Measurements from ENCODE around the gene CCDC18. TPM values are rescaled to one million over a fixed set of nuclear protein-coding genes. Genes with fewer than 3 reads are reported as not detected.
A peak's percentile ranks its signal among the peaks of the same experiment; 100 is the strongest.

Gene CCDC18
- total and polyA plus RNA-seq, 4 donors = 2.0 to 10.8 (median 4.9) TPM

- 91 to 92% methylated on average over 6 of the region's 6 CpGs for WGBS, 2 donors
- H3K27me3 ChIP-seq (ENCODE audit: control insufficient read depth in 3 of 3, insufficient read depth in 3 of 3, low read length in 2 of 3) = no peaks in the 10 kb centered on the region
- ATAC-seq (ENCODE audit: insufficient read depth, low FRiP score) (no peak), DNase-seq (no peak)
- no peak overlapping the region for H3K27ac ChIP-seq (ENCODE audit: low read depth in 1 of 2, low read length in 1 of 2)
- no peaks in the 10 kb centered on the region for H3K9me3 ChIP-seq (ENCODE audit: control insufficient read depth in 4 of 4, insufficient read depth in 3 of 4, low read length in 3 of 4)
- H3K9ac ChIP-seq (ENCODE audit: insufficient read depth in 1 of 2, low read length in 2 of 2) = no peak overlapping the region
- no peak overlapping the region for H3K4me3 ChIP-seq
- no peak for TF ChIP-seq CTCF (IDR thresholded peaks at IDR 0.05; ENCODE audit: control extremely low read depth, extremely low read depth)
- no peaks in the 10 kb centered on the region for H3K4me1 ChIP-seq (ENCODE audit: control insufficient read depth in 5 of 5, insufficient read depth in 5 of 5, low read length in 5 of 5)
- H3K36me3 ChIP-seq (ENCODE audit: control insufficient read depth in 4 of 4, insufficient read depth in 4 of 4, low read length in 4 of 4) = peaks cover 0 to 10% (median under 1%) of the 10 kb centered on the region in 4 donors
These were observed 25.5 kb downstream of the CCDC18 start for GRCh38 chr1:93205892-93206566.

- Histone ChIP-seq H3K27ac (ENCODE audit: low read depth in 1 of 2, low read length in 1 of 2) (no peak overlapping the region), H3K4me1 (ENCODE audit: control insufficient read depth in 5 of 5, insufficient read depth in 5 of 5, low read length in 5 of 5) (no peaks in the 10 kb centered on the region), H3K9ac (ENCODE audit: insufficient read depth in 1 of 2, low read length in 2 of 2) (no peak overlapping the region), H3K4me3 (no peak overlapping the region), H3K36me3 (ENCODE audit: control insufficient read depth in 4 of 4, insufficient read depth in 4 of 4, low read length in 4 of 4) (peaks cover 0 to 10% (median under 1%) of the 10 kb centered on the region in 4 donors), H3K9me3 (ENCODE audit: control insufficient read depth in 4 of 4, insufficient read depth in 3 of 4, low read length in 3 of 4) (no peaks in the 10 kb centered on the region), H3K27me3 (ENCODE audit: control insufficient read depth in 3 of 3, insufficient read depth in 3 of 3, low read length in 2 of 3) (no peaks in the 10 kb centered on the region)
- ATAC-seq (ENCODE audit: insufficient read depth, low FRiP score) (no peak), DNase-seq (peak in 1 of 3 donors; percentile 11)
- no peak for TF ChIP-seq CTCF (IDR thresholded peaks at IDR 0.05; ENCODE audit: control extremely low read depth, extremely low read depth)
These were observed 26.0 kb downstream of the CCDC18 start for GRCh38 chr1:93206567-93206954.

GRCh38 chr1:93207211-93207610 lies 26.7 kb downstream of the CCDC18 start:
- H3K4me1 ChIP-seq (ENCODE audit: control insufficient read depth in 5 of 5, insufficient read depth in 5 of 5, low read length in 5 of 5) = no peaks in the 10 kb centered on the region
- no peak overlapping the region for H3K9ac ChIP-seq (ENCODE audit: insufficient read depth in 1 of 2, low read length in 2 of 2)
- ATAC-seq (ENCODE audit: insufficient read depth, low FRiP score) (no peak), DNase-seq (peak in 1 of 3 donors; percentile 13)
- H3K4me3 ChIP-seq = no peak overlapping the region
- no peaks in the 10 kb centered on the region for H3K9me3 ChIP-seq (ENCODE audit: control insufficient read depth in 4 of 4, insufficient read depth in 3 of 4, low read length in 3 of 4)
- H3K36me3 ChIP-seq (ENCODE audit: control insufficient read depth in 4 of 4, insufficient read depth in 4 of 4, low read length in 4 of 4) = peaks cover 0 to 10% (median under 1%) of the 10 kb centered on the region in 4 donors
- no peaks in the 10 kb centered on the region for H3K27me3 ChIP-seq (ENCODE audit: control insufficient read depth in 3 of 3, insufficient read depth in 3 of 3, low read length in 2 of 3)
- H3K27ac ChIP-seq (ENCODE audit: low read depth in 1 of 2, low read length in 1 of 2) = no peak overlapping the region
- TF ChIP-seq CTCF (IDR thresholded peaks at IDR 0.05; ENCODE audit: control extremely low read depth, extremely low read depth) = no peak
- WGBS, 2 donors = 62 to 91% methylated on average over 5 of the region's 5 CpGs

- Histone ChIP-seq H3K36me3 (ENCODE audit: control insufficient read depth in 4 of 4, insufficient read depth in 4 of 4, low read length in 4 of 4) (peaks cover 0 to 4% (median 0%) of the 10 kb centered on the region in 4 donors), H3K9ac (ENCODE audit: insufficient read depth in 1 of 2, low read length in 2 of 2) (no peak overlapping the region), H3K4me1 (ENCODE audit: control insufficient read depth in 5 of 5, insufficient read depth in 5 of 5, low read length in 5 of 5) (no peaks in the 10 kb centered on the region), H3K9me3 (ENCODE audit: control insufficient read depth in 4 of 4, insufficient read depth in 3 of 4, low read length in 3 of 4) (no peaks in the 10 kb centered on the region), H3K4me3 (no peak overlapping the region), H3K27me3 (ENCODE audit: control insufficient read depth in 3 of 3, insufficient read depth in 3 of 3, low read length in 2 of 3) (no peaks in the 10 kb centered on the region), H3K27ac (ENCODE audit: low read depth in 1 of 2, low read length in 1 of 2) (no peak overlapping the region)
- no peak for TF ChIP-seq CTCF (IDR thresholded peaks at IDR 0.05; ENCODE audit: control extremely low read depth, extremely low read depth)
- WGBS, 2 donors = 96 to 97% methylated on average over 2 of the region's 2 CpGs
- DNase-seq (no peak), ATAC-seq (ENCODE audit: insufficient read depth, low FRiP score) (no peak)
These were observed 34.8 kb downstream of the CCDC18 start for GRCh38 chr1:93215322-93215721.

Measured in lung (tissue), 12 donors.